Liver (tissue), 9 donors: ENCODE measurements around the gene DCST2. TPM values are rescaled to one million over a fixed set of nuclear protein-coding genes. Genes with fewer than 3 reads are reported as not detected.

Experiments
- DNase-seq: peaks from one replicate; pipeline ENCODE4 v3.0.0-alpha.2; 2017; ENCODE audit warnings: low spot score
- H3K27ac ChIP-seq, 2 donors: one replicate each; pipeline ENCODE4 v1.7.0; 2013; ENCODE audit warnings: inconsistent platforms in 2 of 2, low read length in 2 of 2, control low read depth in 1 of 2, low read depth in 1 of 2, mild to moderate bottlenecking in 1 of 2
- H3K27me3 ChIP-seq, 4 donors: one replicate each; pipeline versions ENCODE4 v1.6.1 to v1.7.0; 2013; ENCODE audit warnings: low read length in 3 of 4, inconsistent platforms in 1 of 4, mild to moderate bottlenecking in 1 of 4, moderate library complexity in 1 of 4; ENCODE audit not compliant: control insufficient read depth in 4 of 4, insufficient read depth in 4 of 4
- H3K36me3 ChIP-seq, 4 donors: one replicate each; pipeline versions ENCODE4 v1.6.1 to v1.7.0; 2013; ENCODE audit warnings: low read length in 3 of 4, mild to moderate bottlenecking in 3 of 4, low read depth in 1 of 4, moderate library complexity in 1 of 4; ENCODE audit not compliant: control insufficient read depth in 4 of 4, insufficient read depth in 3 of 4
- H3K4me1 ChIP-seq, 4 donors: one replicate each; pipeline versions ENCODE4 v1.6.1 to v1.7.0; 2013; ENCODE audit warnings: low read length in 3 of 4, mild to moderate bottlenecking in 3 of 4, moderate library complexity in 1 of 4; ENCODE audit not compliant: control insufficient read depth in 4 of 4, insufficient read depth in 4 of 4
- H3K4me3 ChIP-seq, 3 donors: one replicate each; pipeline versions ENCODE4 v1.6.1 to v1.7.0; 2013; ENCODE audit warnings: low read length in 3 of 3, control low read depth in 1 of 3, low read depth in 1 of 3, mild to moderate bottlenecking in 1 of 3
- H3K9ac ChIP-seq, 2 donors: one replicate each; pipeline ENCODE4 v1.7.0; 2013; ENCODE audit warnings: low read length in 2 of 2, mild to moderate bottlenecking in 2 of 2, moderate library complexity in 2 of 2, control low read depth in 1 of 2, low read depth in 1 of 2
- H3K9me3 ChIP-seq, 4 donors: one replicate each; pipeline versions ENCODE4 v1.6.1 to v1.7.0; 2013; ENCODE audit warnings: low read length in 3 of 4; ENCODE audit not compliant: control insufficient read depth in 4 of 4
- ATF3 ChIP-seq: IDR thresholded peaks from 2 replicates; pipeline ENCODE4 v1.6.1; 2016; ENCODE audit warnings: antibody characterized with exemption
- CTCF ChIP-seq: fragments of 150-350 bp; IDR thresholded peaks from 2 replicates; pipeline ENCODE4 v1.5.1; 2017; ENCODE audit warnings: improper control_type of control experiment, low read depth, low read length; ENCODE audit not compliant: missing input control
- EGR1 ChIP-seq, 2 donors: IDR thresholded peaks; 2 replicates each; pipeline ENCODE4 v1.6.1; 2016 to 2018; ENCODE audit warnings: antibody characterized with exemption in 2 of 2, low read depth in 2 of 2
- FOXA2 ChIP-seq: IDR thresholded peaks from 2 replicates; pipeline ENCODE4 v1.6.1; 2016; ENCODE audit warnings: antibody characterized with exemption
- GABPA ChIP-seq, 2 donors: IDR thresholded peaks in 1 of 2; conservative IDR thresholded peaks in 1 of 2; 2 replicates each; pipeline ENCODE4 v1.6.1; 2016; ENCODE audit warnings: antibody characterized with exemption in 2 of 2, mild to moderate bottlenecking in 1 of 2, moderate library complexity in 1 of 2
- HNF4A ChIP-seq, 2 donors: conservative IDR thresholded peaks; 2 replicates each; pipeline ENCODE4 v1.6.1; 2016; ENCODE audit warnings: antibody characterized with exemption in 2 of 2, mild to moderate bottlenecking in 2 of 2
- HNF4G ChIP-seq: IDR thresholded peaks from 2 replicates; pipeline ENCODE4 v1.6.1; 2016; ENCODE audit warnings: antibody characterized with exemption
- NR2F2 ChIP-seq: IDR thresholded peaks from 2 replicates; pipeline ENCODE4 v1.6.1; 2016; ENCODE audit warnings: antibody characterized with exemption
- RXRA ChIP-seq, 2 donors: IDR thresholded peaks; 2 replicates each; pipeline ENCODE4 v1.6.1; 2017 to 2018; ENCODE audit warnings: antibody characterized with exemption in 2 of 2, mild to moderate bottlenecking in 1 of 2
- SP1 ChIP-seq: IDR thresholded peaks from 2 replicates; pipeline ENCODE4 v1.6.1; 2018; ENCODE audit warnings: antibody characterized with exemption, mild to moderate bottlenecking
- TAF1 ChIP-seq: conservative IDR thresholded peaks from 2 replicates; pipeline ENCODE4 v1.6.1; 2016; ENCODE audit warnings: antibody characterized with exemption, mild to moderate bottlenecking
- YY1 ChIP-seq: IDR thresholded peaks from 2 replicates; pipeline ENCODE4 v1.6.1; 2016; ENCODE audit warnings: antibody characterized with exemption, mild to moderate bottlenecking
- ZBTB33 ChIP-seq: IDR thresholded peaks from 2 replicates; pipeline ENCODE4 v1.6.1; 2016; ENCODE audit warnings: antibody characterized with exemption
- WGBS: extraction: QIAGEN DNeasy Blood & Tissue Kit; methylation state at CpG from one replicate; pipeline ENCODE4 v1.1.7; 2013; 5-methylcytosine and 5-hydroxymethylcytosine counted together
- polyA plus RNA-seq, 2 donors: library from polyadenylated mRNA; stranded (reverse) in 1 of 2; unstranded in 1 of 2; fragments of 200-250 nt in 1 of 2; fragments of >200 nt in 1 of 2; fragmentation: Nextera tagmentation in 1 of 2; extraction: Ambion mirVana in 1 of 2; gene quantifications; one replicate each; pipeline versions ENCODE4 v1.2.1 to v1.2.3, GENCODE V29; 2013 to 2015
- total RNA-seq, 2 donors: library from RNA; depleted of rRNA; stranded (reverse); fragments of >200 nt; gene quantifications; one replicate each; pipeline ENCODE4 v1.2.3, GENCODE V29; 2014
- donor health status: healthy.
- donor health status: healthy.
- donor health status: healthy.
- donor health status: healthy.
- donor health status: healthy.

Gene DCST2
- total and polyA plus RNA-seq, 4 donors = 0.25 to 0.53 (median 0.27) TPM; not detected in 1

- TF ChIP-seq FOXA2 (no peak), ATF3 (no peak), HNF4G (no peak), ZBTB33 (no peak), SP1 (no peak), RXRA (IDR thresholded peaks at IDR 0.05) (no peak), NR2F2 (no peak)
- peak overlapping the region; percentile 87 to 99 for H3K27ac ChIP-seq
- H3K36me3 ChIP-seq = no peaks in the 10 kb centered on the region
- no peaks in the 10 kb centered on the region for H3K27me3 ChIP-seq
- peak overlapping the region; percentile 48 to 70 for H3K9ac ChIP-seq
- no peak for DNase-seq
- no peaks in the 10 kb centered on the region for H3K9me3 ChIP-seq
- 21% methylated on average over 5 of the region's 5 CpGs for WGBS
- peak overlapping the region; percentile 62 to 73 (median 68) for H3K4me3 ChIP-seq
- peaks cover 38 to 72% (median 58%) of the 10 kb centered on the region in 4 donors for H3K4me1 ChIP-seq
Observed at GRCh38 chr1:155004352-155005075, 29.1 kb downstream of the DCST2 start.

- H3K27ac ChIP-seq = peak overlapping the region; percentile 87 to 99
- H3K4me1 ChIP-seq = peaks cover 35 to 72% (median 59%) of the 10 kb centered on the region in 4 donors
- TF ChIP-seq ZBTB33 (peak; percentile 10), RXRA (IDR thresholded peaks at IDR 0.05) (peak; percentile 26 to 38), EGR1 (IDR thresholded peaks at IDR 0.05; ENCODE audit: low read depth in 2 of 2) (peak; percentile 66 to 77), HNF4A (conservative IDR thresholded peaks at IDR 0.05) (peak; percentile 78), SP1 (peak; percentile 51), YY1 (no peak), GABPA (IDR thresholded peaks at IDR 0.05 in 1 of 2, conservative IDR thresholded peaks at IDR 0.05 in 1 of 2) (peak; percentile 75 to 85), CTCF (no peak), TAF1 (no peak)
- no peaks in the 10 kb centered on the region for H3K36me3 ChIP-seq
- peak overlapping the region; percentile 73 to 94 (median 91) for H3K4me3 ChIP-seq
- H3K27me3 ChIP-seq = no peaks in the 10 kb centered on the region
- peak overlapping the region; percentile 89 to 96 for H3K9ac ChIP-seq
- no peaks in the 10 kb centered on the region for H3K9me3 ChIP-seq
- WGBS = under 1% methylated on average over 34 of the region's 34 CpGs
- DNase-seq = no peak
Observed at GRCh38 chr1:155003766-155004351, 29.7 kb downstream of the DCST2 start.
